IMR-90 (cell line): ENCODE measurements around the gene NUDT3. TPM values are rescaled to one million over a fixed set of nuclear protein-coding genes. Genes with fewer than 3 reads are reported as not detected.

Source experiments
- ATAC-seq: fragments of 200-7000 bp; cut with Tn5 transposase; 2 replicates; pipeline ENCODE4 v1.9.1; 2020; ENCODE audit warnings: low read depth, mild to moderate bottlenecking, moderate library complexity
- BruUV-seq: library from RNA; stranded (reverse); fragments of 400-500 nt; replicated peaks from 2 replicates; lab custom pipeline; 2021; lab: Mats Ljungman, UMichigan
- CTCF ChIA-PET: fragments of 300-600 bp; formaldehyde crosslinking; extraction: SDS; loops from one replicate; lab custom pipeline; 2021; ENCODE audit warnings: antibody characterized with exemption; lab: Yijun Ruan, JAX
- POLR2A ChIA-PET: fragments of 300-600 bp; sonication (Branson Sonifier 250); formaldehyde crosslinking; loops from one replicate; lab custom pipeline; 2022; ENCODE audit warnings: antibody characterized with exemption; ENCODE audit not compliant: unreplicated experiment; lab: Charles Lee
- DNase-seq: peaks from one replicate; pipeline ENCODE4 v3.0.0; 2013
- H2AFZ ChIP-seq: replicated peaks from 2 replicates; pipeline ENCODE3; 2013; ENCODE audit warnings: low read length, mild to moderate bottlenecking; ENCODE audit not compliant: poor library complexity
- H2AK5ac ChIP-seq: 2 replicates; pipeline ENCODE4 v1.6.1; 2013; ENCODE audit warnings: low read depth, low read length, inconsistent platforms
- H2AK9ac ChIP-seq: replicated peaks from 2 replicates; pipeline ENCODE3; 2013; ENCODE audit warnings: mild to moderate bottlenecking, low read depth, low read length, moderate library complexity; ENCODE audit not compliant: poor library complexity
- H2BK120ac ChIP-seq: 2 replicates; pipeline ENCODE4 v1.6.1; 2013; ENCODE audit warnings: low read depth, low read length, inconsistent platforms
- H2BK15ac ChIP-seq: 3 replicates; pipeline ENCODE4 v1.6.1; 2013; ENCODE audit warnings: low read depth, low read length, inconsistent platforms
- H2BK20ac ChIP-seq: 2 replicates; pipeline ENCODE4 v1.6.1; 2013; ENCODE audit warnings: low read depth, mild to moderate bottlenecking, inconsistent platforms, low read length, moderate library complexity
- H2BK5ac ChIP-seq: 2 replicates; pipeline ENCODE4 v1.6.1; 2013; ENCODE audit warnings: mild to moderate bottlenecking, low read depth, low read length, inconsistent platforms; ENCODE audit not compliant: poor library complexity, severe bottlenecking
- H3K14ac ChIP-seq: replicated peaks from 2 replicates; pipeline ENCODE4 v1.6.1; 2013; ENCODE audit warnings: low read depth, low read length, inconsistent platforms
- H3K18ac ChIP-seq: 2 replicates; pipeline ENCODE4 v1.6.1; 2013; ENCODE audit warnings: low read depth, low read length, control low read depth
- H3K23ac ChIP-seq: 2 replicates; pipeline ENCODE4 v1.6.1; 2013; ENCODE audit warnings: low read depth, low read length, inconsistent platforms
- H3K27ac ChIP-seq: 2 replicates; pipeline ENCODE4 v1.5.1; 2013; ENCODE audit warnings: mild to moderate bottlenecking, control low read depth, low read length; ENCODE audit not compliant: insufficient read depth
- H3K27me3 ChIP-seq: 2 replicates; pipeline ENCODE4 v1.6.1; 2013; ENCODE audit warnings: low read length; ENCODE audit not compliant: control insufficient read depth, insufficient read depth
- H3K36me3 ChIP-seq: 2 replicates; pipeline ENCODE4 v1.6.1; 2013; ENCODE audit warnings: low read length, mixed read lengths; ENCODE audit not compliant: control insufficient read depth, insufficient read depth
- H3K4ac ChIP-seq: 2 replicates; pipeline ENCODE4 v1.6.1; 2013; ENCODE audit warnings: low read depth, low read length, inconsistent platforms
- H3K4me1 ChIP-seq: 2 replicates; pipeline ENCODE4 v1.6.1; 2013; ENCODE audit warnings: low read length, mixed read lengths; ENCODE audit not compliant: control insufficient read depth, insufficient read depth
- H3K4me2 ChIP-seq: 2 replicates; pipeline ENCODE4 v1.6.1; 2013; ENCODE audit warnings: low read depth, mild to moderate bottlenecking, control low read depth, low read length, moderate library complexity
- H3K4me3 ChIP-seq: 2 replicates; pipeline ENCODE4 v1.5.1; 2013; ENCODE audit warnings: low read depth, mild to moderate bottlenecking, control low read depth, low read length, moderate library complexity; ENCODE audit not compliant: insufficient read depth
- H3K56ac ChIP-seq: 2 replicates; pipeline ENCODE4 v1.6.1; 2013; ENCODE audit warnings: low read length, inconsistent platforms; ENCODE audit not compliant: insufficient read depth; ENCODE audit errors: extremely low read depth
- H3K79me1 ChIP-seq, 2 experiments: 2 replicates each; pipeline ENCODE4 v1.6.1; 2013; ENCODE audit warnings: low read length in 2 of 2, inconsistent platforms in 1 of 2, low read depth in 1 of 2
- H3K9ac ChIP-seq: 2 replicates; pipeline ENCODE4 v1.6.1; 2013; ENCODE audit warnings: low read depth, low read length, control low read depth
- H3K9me1 ChIP-seq: 2 replicates; pipeline ENCODE4 v1.6.1; 2013; ENCODE audit warnings: low read length, inconsistent platforms; ENCODE audit not compliant: insufficient read depth
- H3K9me3 ChIP-seq: 2 replicates; pipeline ENCODE4 v1.6.1; 2013; ENCODE audit warnings: low read length; ENCODE audit not compliant: control insufficient read depth, insufficient read depth
- H4K20me1 ChIP-seq: 2 replicates; pipeline ENCODE4 v1.6.1; 2013; ENCODE audit warnings: low read length, inconsistent platforms; ENCODE audit not compliant: insufficient read depth
- H4K5ac ChIP-seq: 2 replicates; pipeline ENCODE4 v1.6.1; 2013; ENCODE audit warnings: mild to moderate bottlenecking, low read depth, low read length, control low read depth
- H4K8ac ChIP-seq, 2 experiments: 2 replicates each; pipeline ENCODE4 v1.6.1; 2013; ENCODE audit warnings: low read depth in 2 of 2, low read length in 2 of 2, control low read depth in 1 of 2, inconsistent platforms in 1 of 2
- H4K91ac ChIP-seq: 2 replicates; pipeline ENCODE4 v1.6.1; 2013; ENCODE audit warnings: low read depth, low read length, inconsistent platforms; ENCODE audit not compliant: insufficient read depth
- BHLHE40 ChIP-seq: fragments of 150-350 bp; IDR thresholded peaks from 2 replicates; pipeline ENCODE4 v1.6.1; 2016; ENCODE audit warnings: mild to moderate bottlenecking, low read depth, low read length
- CEBPB ChIP-seq: IDR thresholded peaks from 2 replicates; pipeline ENCODE4 v1.6.1; 2012; ENCODE audit warnings: low read depth, low read length, improper control_type of control experiment
- CHD1 ChIP-seq: IDR thresholded peaks from 2 replicates; pipeline ENCODE4 v1.6.1; 2012; ENCODE audit warnings: low read depth, low read length, improper control_type of control experiment
- CTCF ChIP-seq: conservative IDR thresholded peaks from 2 replicates; pipeline ENCODE4 v1.5.1; 2012; ENCODE audit warnings: mild to moderate bottlenecking, low read depth, low read length, improper control_type of control experiment
- FOS ChIP-seq: fragments of 150-350 bp; IDR thresholded peaks from 2 replicates; pipeline ENCODE4 v1.6.1; 2016; ENCODE audit warnings: low read depth, low read length
- MAFK ChIP-seq: IDR thresholded peaks from 2 replicates; pipeline ENCODE4 v1.6.1; 2012; ENCODE audit warnings: low read depth, low read length, improper control_type of control experiment
- MAZ ChIP-seq: IDR thresholded peaks from 2 replicates; pipeline ENCODE4 v1.6.1; 2012; ENCODE audit warnings: low read depth, mild to moderate bottlenecking, low read length, improper control_type of control experiment, moderate library complexity, borderline replicate concordance
- MXI1 ChIP-seq: IDR thresholded peaks from 2 replicates; pipeline ENCODE4 v1.6.1; 2012; ENCODE audit warnings: low read depth, mild to moderate bottlenecking, low read length, moderate library complexity, borderline replicate concordance
- NFE2L2 ChIP-seq: fragments of 150-350 bp; IDR thresholded peaks from 2 replicates; pipeline ENCODE4 v1.6.1; 2016; ENCODE audit warnings: low read depth, mild to moderate bottlenecking, low read length
- POLR2A ChIP-seq: IDR thresholded peaks from 2 replicates; pipeline ENCODE4 v1.6.1; 2012; ENCODE audit warnings: mild to moderate bottlenecking, low read depth, low read length
- RAD21 ChIP-seq: IDR thresholded peaks from 2 replicates; pipeline ENCODE4 v1.6.1; 2012; ENCODE audit warnings: low read length, improper control_type of control experiment
- RCOR1 ChIP-seq: IDR thresholded peaks from 2 replicates; pipeline ENCODE4 v1.6.1; 2012; ENCODE audit warnings: mild to moderate bottlenecking, low read length, improper control_type of control experiment; ENCODE audit not compliant: insufficient replicate concordance
- RFX5 ChIP-seq: IDR thresholded peaks from 2 replicates; pipeline ENCODE4 v1.8.0; 2012; ENCODE audit warnings: low read depth, mild to moderate bottlenecking, low read length, moderate library complexity
- SMC3 ChIP-seq: fragments of 150-350 bp; IDR thresholded peaks from 2 replicates; pipeline ENCODE4 v1.6.1; 2016; ENCODE audit warnings: low read depth, mild to moderate bottlenecking, antibody characterized with exemption, low read length, moderate library complexity
- USF2 ChIP-seq: fragments of 150-350 bp; IDR thresholded peaks from 2 replicates; pipeline ENCODE4 v1.6.1; 2017; ENCODE audit warnings: mild to moderate bottlenecking, antibody characterized with exemption, low read length, low read depth
- WGBS, 2 experiments: methylation state at CpG; one replicate each; pipeline versions ENCODE4 v1.1.5 to v1.1.7; 2013; ENCODE audit warnings: missing lambda C conversion rate in 2 of 2; ENCODE audit not compliant: insufficient read length in 1 of 2; ENCODE audit errors: extremely low coverage in 2 of 2; 5-methylcytosine and 5-hydroxymethylcytosine counted together
- dilution Hi-C: fragments of 300-500 bp; cut with HindIII; formaldehyde crosslinking; loops from one replicate; pipeline ENCODE4 v1.14.3; 2018; ENCODE audit warnings: low sequenced_read_pairs; ENCODE audit not compliant: unreplicated experiment
- in situ Hi-C: fragments of 300-500 bp; cut with MboI; formaldehyde crosslinking; loops from 3 replicates; pipeline ENCODE4 v1.14.3; 2019; ENCODE audit warnings: low sequenced_read_pairs, inconsistent platforms, mixed read lengths
- intact Hi-C: fragments of 100-400 bp; cut with micrococcal nuclease; formaldehyde crosslinking; loops from 2 replicates; pipeline ENCODE4 v1.10.0; 2022
- polyA plus RNA-seq, 3 experiments: library from polyadenylated mRNA; depleted of rRNA; stranded (reverse); fragments of >200 nt; gene quantifications; 2 replicates each; pipeline ENCODE4 v1.2.3, GENCODE V29; 2012; ENCODE audit warnings: low replicate concordance in 1 of 3
- total RNA-seq: library from RNA; depleted of rRNA; stranded (reverse); fragments of >200 nt; gene quantifications from 2 replicates; pipeline ENCODE4 v1.2.3, GENCODE V29; 2012
- TF ChIP-seq, protein P1 (sequence below): fragments of 150-350 bp; IDR thresholded peaks from 2 replicates; pipeline ENCODE4 v1.6.1; 2016; ENCODE audit warnings: low read depth, mild to moderate bottlenecking, low read length, moderate library complexity, borderline replicate concordance

Gene NUDT3
- total and polyA plus RNA-seq, 2 of the 4 experiments (the other 2 are of a cell fraction): 10.1 to 17.2 TPM

GRCh38 chr6:34312259-34312658, 80.2 kb downstream of the NUDT3 start:
- Histone ChIP-seq H3K79me1 (peaks cover 32 to 65% of the 10 kb centered on the region in 2 experiments), H3K4me3 (no peak overlapping the region), H2BK20ac (no peak overlapping the region), H4K8ac (no peak overlapping the region), H4K91ac (no peak overlapping the region), H3K18ac (no peak overlapping the region), H2AFZ (no peak overlapping the region), H3K27ac (no peak overlapping the region), H3K9me3 (no peaks in the 10 kb centered on the region), H2BK120ac (no peak overlapping the region), H3K4me2 (no peak overlapping the region), H4K5ac (no peak overlapping the region), H4K20me1 (peaks cover 11% of the 10 kb centered on the region), H3K4me1 (no peaks in the 10 kb centered on the region; the same call in 1 of the 2 replicates), H2AK5ac (no peak overlapping the region), H3K36me3 (no peaks in the 10 kb centered on the region), H3K14ac (no peak overlapping the region), H3K56ac (no peak overlapping the region), H3K9ac (no peak overlapping the region), H3K27me3 (no peaks in the 10 kb centered on the region), H3K4ac (no peak overlapping the region), H2BK15ac (no peak overlapping the region), H2BK5ac (no peak overlapping the region), H2AK9ac (no peak overlapping the region), H3K23ac (no peak overlapping the region), H3K9me1 (peaks cover 7% of the 10 kb centered on the region; the same call in 1 of the 2 replicates)
- ATAC-seq: no peak
- dilution Hi-C loops: no loop called here
- WGBS, 2 experiments: no CpG with 5 or more reads among the region's 4 CpGs
- DNase-seq: no peak
- no TSS peak for BruUV-seq
- TF ChIP-seq BHLHE40: no peak
- TF ChIP-seq FOS: no peak
- TF ChIP-seq NFE2L2: no peak
- no peak for TF ChIP-seq CHD1
- TF ChIP-seq RAD21: no peak
- TF ChIP-seq SMC3: no peak
- no peak for TF ChIP-seq MAFK
- TF ChIP-seq CTCF: no peak
- TF ChIP-seq RFX5: no peak
- TF ChIP-seq POLR2A: no peak
- no peak for TF ChIP-seq RCOR1
- TF ChIP-seq MXI1: no peak
- no peak for TF ChIP-seq CEBPB
- TF ChIP-seq, protein P1, sequence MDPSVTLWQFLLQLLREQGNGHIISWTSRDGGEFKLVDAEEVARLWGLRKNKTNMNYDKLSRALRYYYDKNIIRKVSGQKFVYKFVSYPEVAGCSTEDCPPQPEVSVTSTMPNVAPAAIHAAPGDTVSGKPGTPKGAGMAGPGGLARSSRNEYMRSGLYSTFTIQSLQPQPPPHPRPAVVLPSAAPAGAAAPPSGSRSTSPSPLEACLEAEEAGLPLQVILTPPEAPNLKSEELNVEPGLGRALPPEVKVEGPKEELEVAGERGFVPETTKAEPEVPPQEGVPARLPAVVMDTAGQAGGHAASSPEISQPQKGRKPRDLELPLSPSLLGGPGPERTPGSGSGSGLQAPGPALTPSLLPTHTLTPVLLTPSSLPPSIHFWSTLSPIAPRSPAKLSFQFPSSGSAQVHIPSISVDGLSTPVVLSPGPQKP: no peak
- no peak for TF ChIP-seq USF2
- TF ChIP-seq MAZ: no peak
- in situ Hi-C loops: no loop called here
- intact Hi-C loops: no loop called here
- ChIA-PET POLR2A (no interaction called here), CTCF (no interaction called here)
